GM21528 (cell line): ENCODE results near the gene PGM5.
"Not testable (repeated sequence)": the region's sequence is repeated elsewhere in the genome, so short reads cannot be mapped to it uniquely, and the experiment has no call there.

Experiments used
- ATAC-seq: cut with Tn5 transposase; IDR thresholded peaks from one replicate; pipeline ENCODE4 v1.9.1; 2021; ENCODE audit warnings: mild to moderate bottlenecking, moderate library complexity; ENCODE audit not compliant: unreplicated experiment, low FRiP score

Gene PGM5

GRCh38 chr9:68356380-68357118, at the start of gene PGM5:
PGM5 (plus strand) TSS chr9:68356611; CDS start chr9:68357128, 517 bp downstream.
- ATAC-seq: not testable (repeated sequence)

GRCh38 chr9:68307127-68307526, 49.3 kb upstream of the PGM5 start:
- ATAC-seq: not testable (repeated sequence)

- ATAC-seq: not testable (repeated sequence)
Observed at GRCh38 chr9:68307654-68308053, 48.8 kb upstream of the PGM5 start.

- ATAC-seq: not testable (repeated sequence)
Observed at GRCh38 chr9:68311208-68311607, 45.2 kb upstream of the PGM5 start.

GRCh38 chr9:68318209-68318608, 38.2 kb upstream of the PGM5 start:
- not testable (repeated sequence) for ATAC-seq

- not testable (repeated sequence) for ATAC-seq
Observed at GRCh38 chr9:68323749-68324148, 32.7 kb upstream of the PGM5 start.

- not testable (repeated sequence) for ATAC-seq
Observed at GRCh38 chr9:68324518-68324917, 31.9 kb upstream of the PGM5 start.

- not testable (repeated sequence) for ATAC-seq
Observed at GRCh38 chr9:68329106-68329505, 27.3 kb upstream of the PGM5 start.

- not testable (repeated sequence) for ATAC-seq
Observed at GRCh38 chr9:68330531-68331173, 25.8 kb upstream of the PGM5 start.

GRCh38 chr9:68332122-68332521, 24.3 kb upstream of the PGM5 start:
- not testable (repeated sequence) for ATAC-seq

GRCh38 chr9:68335935-68336334, 20.5 kb upstream of the PGM5 start:
- ATAC-seq: not testable (repeated sequence)

- ATAC-seq: not testable (repeated sequence)
Observed at GRCh38 chr9:68336639-68337339, 19.6 kb upstream of the PGM5 start.

GRCh38 chr9:68338000-68338399, 18.4 kb upstream of the PGM5 start:
- ATAC-seq: not testable (repeated sequence)

- ATAC-seq: not testable (repeated sequence)
Observed at GRCh38 chr9:68342265-68343025, 14.0 kb upstream of the PGM5 start.

- not testable (repeated sequence) for ATAC-seq
Observed at GRCh38 chr9:68343242-68343641, 13.2 kb upstream of the PGM5 start.

- ATAC-seq: not testable (repeated sequence)
Observed at GRCh38 chr9:68343992-68344391, 12.4 kb upstream of the PGM5 start.

GRCh38 chr9:68351689-68352088, 4.7 kb upstream of the PGM5 start:
- ATAC-seq: not testable (repeated sequence)

GRCh38 chr9:68355993-68356379, 425 bp upstream of the PGM5 start:
- ATAC-seq: not testable (repeated sequence)

GRCh38 chr9:68357119-68357714, 806 bp downstream of the PGM5 start:
- not testable (repeated sequence) for ATAC-seq

- not testable (repeated sequence) for ATAC-seq
Observed at GRCh38 chr9:68366933-68367547, 10.6 kb downstream of the PGM5 start.
